Smooth muscle cell (in vitro differentiated cells): ENCODE measurements around the gene SBF1. TPM values are rescaled to one million over a fixed set of nuclear protein-coding genes. Genes with fewer than 3 reads are reported as not detected.

ENCODE experiments used
- DNase-seq: peaks from one replicate; lab custom pipeline; 2025; ENCODE audit not compliant: unreplicated experiment; lab: John Stamatoyannopoulos, UW
- H2AFZ ChIP-seq: fragments of 200-600 bp; sonication (generic); 2 replicates; pipeline ENCODE4 v1.6.0; 2016; ENCODE audit warnings: antibody characterized with exemption, low read depth, mild to moderate bottlenecking
- H3F3A ChIP-seq: fragments of 200-600 bp; sonication (generic); 2 replicates; pipeline ENCODE4 v1.6.0; 2017; ENCODE audit warnings: antibody characterized with exemption, low read depth
- H3K27ac ChIP-seq: fragments of 200-600 bp; sonication (generic); 2 replicates; pipeline ENCODE4 v1.5.1; 2016; ENCODE audit warnings: low read depth, mild to moderate bottlenecking
- H3K27me3 ChIP-seq: fragments of 200-600 bp; sonication (generic); 2 replicates; pipeline ENCODE4 v1.6.1; 2016; ENCODE audit warnings: low read depth, mild to moderate bottlenecking
- H3K36me3 ChIP-seq: fragments of 200-600 bp; sonication (generic); 2 replicates; pipeline ENCODE4 v1.5.1; 2016; ENCODE audit warnings: low read depth
- H3K4me1 ChIP-seq: fragments of 200-600 bp; sonication (generic); 2 replicates; pipeline ENCODE4 v1.5.1; 2016; ENCODE audit warnings: low read depth
- H3K4me2 ChIP-seq: fragments of 200-600 bp; sonication (generic); 2 replicates; pipeline ENCODE4 v1.6.0; 2016; ENCODE audit warnings: mild to moderate bottlenecking
- H3K4me3 ChIP-seq: fragments of 200-600 bp; sonication (generic); 2 replicates; pipeline ENCODE4 v1.5.1; 2016; ENCODE audit warnings: mild to moderate bottlenecking
- H3K79me2 ChIP-seq: fragments of 200-600 bp; sonication (generic); 2 replicates; pipeline ENCODE4 v1.6.0; 2016; ENCODE audit warnings: low read depth, mild to moderate bottlenecking
- H3K9ac ChIP-seq: fragments of 200-600 bp; sonication (generic); 2 replicates; pipeline ENCODE4 v1.6.0; 2016; ENCODE audit warnings: low read depth
- H3K9me3 ChIP-seq: fragments of 200-600 bp; sonication (generic); replicated peaks from 2 replicates; pipeline ENCODE4 v1.5.1; 2016; ENCODE audit warnings: low read depth
- H4K20me1 ChIP-seq: fragments of 200-600 bp; sonication (generic); 2 replicates; pipeline ENCODE4 v1.6.0; 2016; ENCODE audit warnings: low read depth
- CTCF ChIP-seq: fragments of 200-600 bp; sonication (generic); IDR thresholded peaks from 2 replicates; pipeline ENCODE4 v1.5.1; 2017; ENCODE audit warnings: borderline replicate concordance, mild to moderate bottlenecking, antibody characterized with exemption; ENCODE audit not compliant: insufficient read depth, poor library complexity, severe bottlenecking
- WGBS: methylation state at CpG from one replicate; pipeline ENCODE4 v1.1.7; 2016; ENCODE audit warnings: low lambda C conversion rate; 5-methylcytosine and 5-hydroxymethylcytosine counted together
- polyA plus RNA-seq: library from polyadenylated mRNA; unstranded; fragments of >200 nt; fragmentation: Nextera tagmentation; extraction: Ambion mirVana; gene quantifications from 2 replicates; pipeline ENCODE4 v1.2.1, GENCODE V29; 2016
- total RNA-seq: library from RNA; depleted of rRNA; stranded (reverse); fragments of >200 nt; gene quantifications from 2 replicates; pipeline ENCODE4 v1.2.3, GENCODE V29; 2014

Gene SBF1
- total and polyA plus RNA-seq, 2 experiments from 2014 or later: 37.3 to 53.6 TPM

- H2AFZ ChIP-seq: no peak overlapping the region
- no peaks in the 10 kb centered on the region for H3K36me3 ChIP-seq
- 98% methylated on average over 30 of the region's 44 CpGs for WGBS
- H3K4me2 ChIP-seq: no peak overlapping the region
- no peak for DNase-seq
- peaks cover 30% of the 10 kb centered on the region for H3K79me2 ChIP-seq
- H3K4me1 ChIP-seq: peaks cover 12% of the 10 kb centered on the region
- peaks cover 6% of the 10 kb centered on the region for H3F3A ChIP-seq
- H4K20me1 ChIP-seq: peaks cover 5% of the 10 kb centered on the region
- no peak overlapping the region for H3K27ac ChIP-seq
- no peak overlapping the region for H3K4me3 ChIP-seq
- TF ChIP-seq CTCF: no peak
- no peaks in the 10 kb centered on the region for H3K27me3 ChIP-seq
- H3K9me3 ChIP-seq: no peaks in the 10 kb centered on the region
- no peak overlapping the region for H3K9ac ChIP-seq
Measured at GRCh38 chr22:50504369-50505211, 29.8 kb upstream of the SBF1 start.

- no peak overlapping the region for H3K4me2 ChIP-seq
- no peak for TF ChIP-seq CTCF
- H3K27ac ChIP-seq: no peak overlapping the region
- H3K9me3 ChIP-seq: no peaks in the 10 kb centered on the region
- peaks cover 20% of the 10 kb centered on the region for H3K79me2 ChIP-seq
- H4K20me1 ChIP-seq: no peaks in the 10 kb centered on the region
- no peak overlapping the region for H2AFZ ChIP-seq
- H3K36me3 ChIP-seq: no peaks in the 10 kb centered on the region
- H3K27me3 ChIP-seq: no peaks in the 10 kb centered on the region
- 97% methylated on average over 6 of the region's 26 CpGs for WGBS
- H3K9ac ChIP-seq: no peak overlapping the region
- DNase-seq: no peak
- H3F3A ChIP-seq: peaks cover 2% of the 10 kb centered on the region
- H3K4me3 ChIP-seq: no peak overlapping the region
- peaks cover 7% of the 10 kb centered on the region for H3K4me1 ChIP-seq
Measured at GRCh38 chr22:50503475-50504145, 28.8 kb upstream of the SBF1 start.

- Histone ChIP-seq H3K27me3 (no peaks in the 10 kb centered on the region), H3K9me3 (no peaks in the 10 kb centered on the region), H3K4me1 (peaks cover 7% of the 10 kb centered on the region), H2AFZ (no peak overlapping the region), H3K4me2 (no peak overlapping the region), H3K4me3 (no peak overlapping the region), H3K27ac (no peak overlapping the region), H3K79me2 (peaks cover 17% of the 10 kb centered on the region), H3F3A (no peaks in the 10 kb centered on the region), H4K20me1 (no peaks in the 10 kb centered on the region), H3K9ac (no peak overlapping the region), H3K36me3 (no peaks in the 10 kb centered on the region)
- no peak for TF ChIP-seq CTCF
- no peak for DNase-seq
- WGBS: 91% methylated on average over 24 of the region's 24 CpGs
Measured at GRCh38 chr22:50502628-50503474, 28.0 kb upstream of the SBF1 start.
